ENCODE data around the gene ADAMTS15.

ADAMTS15 gene, protein sequence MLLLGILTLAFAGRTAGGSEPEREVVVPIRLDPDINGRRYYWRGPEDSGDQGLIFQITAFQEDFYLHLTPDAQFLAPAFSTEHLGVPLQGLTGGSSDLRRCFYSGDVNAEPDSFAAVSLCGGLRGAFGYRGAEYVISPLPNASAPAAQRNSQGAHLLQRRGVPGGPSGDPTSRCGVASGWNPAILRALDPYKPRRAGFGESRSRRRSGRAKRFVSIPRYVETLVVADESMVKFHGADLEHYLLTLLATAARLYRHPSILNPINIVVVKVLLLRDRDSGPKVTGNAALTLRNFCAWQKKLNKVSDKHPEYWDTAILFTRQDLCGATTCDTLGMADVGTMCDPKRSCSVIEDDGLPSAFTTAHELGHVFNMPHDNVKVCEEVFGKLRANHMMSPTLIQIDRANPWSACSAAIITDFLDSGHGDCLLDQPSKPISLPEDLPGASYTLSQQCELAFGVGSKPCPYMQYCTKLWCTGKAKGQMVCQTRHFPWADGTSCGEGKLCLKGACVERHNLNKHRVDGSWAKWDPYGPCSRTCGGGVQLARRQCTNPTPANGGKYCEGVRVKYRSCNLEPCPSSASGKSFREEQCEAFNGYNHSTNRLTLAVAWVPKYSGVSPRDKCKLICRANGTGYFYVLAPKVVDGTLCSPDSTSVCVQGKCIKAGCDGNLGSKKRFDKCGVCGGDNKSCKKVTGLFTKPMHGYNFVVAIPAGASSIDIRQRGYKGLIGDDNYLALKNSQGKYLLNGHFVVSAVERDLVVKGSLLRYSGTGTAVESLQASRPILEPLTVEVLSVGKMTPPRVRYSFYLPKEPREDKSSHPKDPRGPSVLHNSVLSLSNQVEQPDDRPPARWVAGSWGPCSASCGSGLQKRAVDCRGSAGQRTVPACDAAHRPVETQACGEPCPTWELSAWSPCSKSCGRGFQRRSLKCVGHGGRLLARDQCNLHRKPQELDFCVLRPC

GRCh38 chr11:130448416-130449309 is at the start of gene ADAMTS15:
Gene ADAMTS15, plus strand, starts transcription at chr11:130448645. Its CDS starts 329 bp downstream, at chr11:130448974.
- Histone ChIP-seq H3K4me3 (peak within 1 kb of the TSS; percentile 65), H3K4me2 (peak within 1 kb of the TSS; percentile 91), H3K36me3 (no peaks in the 10 kb centered on the region), H3K27me3 (peaks cover 12% of the 10 kb centered on the region; the same call in 1 of the 2 replicates), H3K4me1 (peaks cover 14% of the 10 kb centered on the region), H3K9me3 (no peaks in the 10 kb centered on the region), H4K20me1 (no peaks in the 10 kb centered on the region), H3K9ac (peak within 1 kb of the TSS; percentile 16; the same call in 1 of the 2 replicates), H3K27ac (no peak within 1 kb of the TSS)
- no peak for TF ChIP-seq Cebpa-rat (IDR thresholded peaks at IDR 0.05)

- Histone ChIP-seq H3K9ac (no peak overlapping the region), H3K27me3 (peaks cover 15% of the 10 kb centered on the region)
- no peak for TF ChIP-seq Cebpa-rat (IDR thresholded peaks at IDR 0.05)
Observed at GRCh38 chr11:130399196-130399595, 49.2 kb upstream of the ADAMTS15 start.

DNA sequence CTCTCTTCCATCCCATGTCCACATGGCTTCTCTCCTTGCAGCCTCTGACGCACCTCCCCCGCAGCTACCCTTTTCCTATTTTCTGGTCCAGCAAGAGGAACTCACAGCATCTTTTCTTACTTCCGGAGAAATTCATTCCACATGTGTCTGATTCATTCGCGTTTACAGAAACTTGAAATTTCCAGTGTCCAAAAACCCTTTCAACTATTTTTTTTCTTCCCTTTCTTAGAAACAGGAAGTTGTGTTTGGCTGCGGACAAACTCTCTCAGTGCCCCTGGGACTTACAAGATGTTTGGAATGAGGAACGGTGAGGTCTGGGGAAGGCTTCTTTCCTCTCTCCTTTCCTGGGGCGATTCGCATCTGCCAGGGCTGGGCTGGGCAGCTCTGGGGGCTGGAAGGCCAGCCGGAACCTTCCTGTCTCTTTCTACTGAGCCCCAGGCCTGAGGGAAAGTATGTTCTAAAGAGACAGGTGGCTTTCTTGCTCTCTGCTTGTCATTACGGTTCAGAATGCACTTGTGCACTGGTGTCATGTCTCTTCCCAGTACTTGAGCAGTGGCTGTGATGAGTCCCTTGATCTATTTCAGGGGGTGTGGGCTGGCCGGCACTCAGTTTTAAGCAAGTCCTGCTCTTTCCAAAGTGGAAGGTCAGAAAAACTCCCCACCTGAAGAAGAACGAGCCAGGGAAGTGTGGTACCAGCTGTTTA is 47.5 kb upstream of the ADAMTS15 start:
- H3K4me3 ChIP-seq, result no peak overlapping the region
- H3K27ac ChIP-seq, result no peak overlapping the region
- H3K9me3 ChIP-seq, result no peaks in the 10 kb centered on the region
- H3K36me3 ChIP-seq, result no peaks in the 10 kb centered on the region
- H4K20me1 ChIP-seq, result peaks cover 10% of the 10 kb centered on the region; the same call in 1 of the 2 replicates
- H3K4me1 ChIP-seq, result peaks cover 23% of the 10 kb centered on the region
- H3K4me2 ChIP-seq, result peak overlapping the region; percentile 76
- no peak for TF ChIP-seq Cebpa-rat (IDR thresholded peaks at IDR 0.05)
- no peak overlapping the region for H3K9ac ChIP-seq
- peaks cover 11% of the 10 kb centered on the region for H3K27me3 ChIP-seq

More at GRCh38 chr11:130399196-130399595, 49.2 kb upstream of the ADAMTS15 start:
- no peak overlapping the region for H3K4me2 ChIP-seq
- H4K20me1 ChIP-seq, result peaks cover 10% of the 10 kb centered on the region; the same call in 1 of the 2 replicates
- no peaks in the 10 kb centered on the region for H3K36me3 ChIP-seq
- no peaks in the 10 kb centered on the region for H3K9me3 ChIP-seq
- H3K4me3 ChIP-seq, result no peak overlapping the region
- H3K4me1 ChIP-seq, result peaks cover 23% of the 10 kb centered on the region
- no peak overlapping the region for H3K27ac ChIP-seq

- H3K4me2 ChIP-seq, result no peak overlapping the region
- no peak for TF ChIP-seq Cebpa-rat (IDR thresholded peaks at IDR 0.05)
- no peak overlapping the region for H3K27ac ChIP-seq
- H3K27me3 ChIP-seq, result peaks cover 11% of the 10 kb centered on the region
- no peaks in the 10 kb centered on the region for H3K9me3 ChIP-seq
- peaks cover 23% of the 10 kb centered on the region for H3K4me1 ChIP-seq
- no peaks in the 10 kb centered on the region for H3K36me3 ChIP-seq
- H3K9ac ChIP-seq, result no peak overlapping the region
- H3K4me3 ChIP-seq, result no peak overlapping the region
- peaks cover 10% of the 10 kb centered on the region; the same call in 1 of the 2 replicates for H4K20me1 ChIP-seq
Observed at GRCh38 chr11:130402570-130402969, 45.9 kb upstream of the ADAMTS15 start.

DNA sequence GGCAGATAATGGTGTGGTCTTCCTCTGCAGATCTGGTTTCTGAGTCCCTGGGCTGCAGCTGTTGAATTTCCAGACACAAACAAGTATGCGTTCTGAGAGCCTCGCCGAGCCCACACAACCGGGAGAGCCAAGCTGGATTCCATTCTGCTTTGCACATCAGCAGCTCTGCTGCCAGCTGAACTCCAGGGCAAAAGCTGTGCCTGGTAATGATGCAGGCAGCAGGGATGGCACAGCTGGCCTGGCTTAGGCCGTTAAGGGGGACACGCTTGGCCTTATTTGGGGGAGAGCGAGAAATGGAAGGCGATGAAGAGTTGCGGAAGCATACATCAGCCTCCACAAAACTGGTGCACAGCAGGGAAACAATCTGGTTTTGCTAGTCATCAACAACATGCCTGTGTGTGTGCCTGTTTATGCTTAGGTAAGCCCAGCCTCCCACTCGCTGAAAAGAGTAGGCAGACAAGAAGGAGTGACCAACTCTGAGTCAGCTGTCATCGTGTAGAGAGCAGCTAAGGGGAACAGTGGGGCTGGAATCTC is 45.1 kb upstream of the ADAMTS15 start:
- no peak for TF ChIP-seq Cebpa-rat (IDR thresholded peaks at IDR 0.05)
- Histone ChIP-seq H3K4me2 (no peak overlapping the region), H3K9me3 (no peaks in the 10 kb centered on the region), H3K4me3 (no peak overlapping the region), H3K36me3 (no peaks in the 10 kb centered on the region), H3K27me3 (peaks cover 11% of the 10 kb centered on the region; the same call in 1 of the 2 replicates), H3K27ac (no peak overlapping the region), H3K9ac (no peak overlapping the region), H3K4me1 (peaks cover 23% of the 10 kb centered on the region), H4K20me1 (peaks cover 10% of the 10 kb centered on the region; the same call in 1 of the 2 replicates)

- TF ChIP-seq Cebpa-rat (IDR thresholded peaks at IDR 0.05), result no peak
- Histone ChIP-seq H3K36me3 (no peaks in the 10 kb centered on the region), H3K9me3 (no peaks in the 10 kb centered on the region), H3K4me2 (no peak overlapping the region), H3K27me3 (peaks cover 11% of the 10 kb centered on the region; the same call in 1 of the 2 replicates), H4K20me1 (peaks cover 10% of the 10 kb centered on the region; the same call in 1 of the 2 replicates), H3K4me1 (peaks cover 23% of the 10 kb centered on the region), H3K4me3 (no peak overlapping the region), H3K27ac (no peak overlapping the region), H3K9ac (no peak overlapping the region)
Observed at GRCh38 chr11:130403967-130404366, 44.5 kb upstream of the ADAMTS15 start.

- H3K4me2 ChIP-seq, result no peak overlapping the region
Observed at GRCh38 chr11:130404727-130405126, 43.7 kb upstream of the ADAMTS15 start.

DNA sequence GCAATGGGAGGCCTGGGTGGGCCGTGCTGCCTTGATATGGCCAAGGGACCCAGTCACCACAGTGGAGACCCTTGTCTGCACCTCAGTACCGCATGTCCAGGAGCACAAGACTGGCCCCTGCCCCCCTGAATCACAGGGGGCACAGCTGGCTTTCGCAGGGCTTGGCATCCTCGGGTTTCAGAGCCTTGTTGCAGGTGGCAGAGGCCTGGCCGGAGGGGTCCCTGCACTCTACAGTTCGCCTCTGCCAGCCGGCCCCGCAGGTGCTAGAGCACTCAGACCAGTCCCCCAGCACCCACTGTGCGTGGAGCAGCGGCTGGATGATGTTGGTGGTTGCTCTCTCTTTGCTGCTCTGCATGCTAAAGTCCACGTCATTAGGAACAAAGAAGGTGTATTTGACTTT is 43.0 kb upstream of the ADAMTS15 start:
- no peaks in the 10 kb centered on the region for H3K36me3 ChIP-seq
- no peak for TF ChIP-seq Cebpa-rat (IDR thresholded peaks at IDR 0.05)
- H3K27me3 ChIP-seq, result 0 out of 2 replicates have a peak, but pooled peaks cover under 1% of the 10 kb centered on the region
- H3K4me1 ChIP-seq, result peaks cover 19% of the 10 kb centered on the region
- H3K4me3 ChIP-seq, result no peak overlapping the region
- H3K4me2 ChIP-seq, result no peak overlapping the region
- H3K27ac ChIP-seq, result no peak overlapping the region
- H3K9me3 ChIP-seq, result no peaks in the 10 kb centered on the region
- no peak overlapping the region for H3K9ac ChIP-seq
- peaks cover 4% of the 10 kb centered on the region; the same call in 1 of the 2 replicates for H4K20me1 ChIP-seq

More at GRCh38 chr11:130404727-130405126, 43.7 kb upstream of the ADAMTS15 start:
- Histone ChIP-seq H3K9me3 (no peaks in the 10 kb centered on the region), H3K27ac (no peak overlapping the region), H3K36me3 (no peaks in the 10 kb centered on the region), H3K4me3 (no peak overlapping the region), H4K20me1 (peaks cover 10% of the 10 kb centered on the region; the same call in 1 of the 2 replicates), H3K27me3 (peaks cover 7% of the 10 kb centered on the region; the same call in 1 of the 2 replicates), H3K9ac (no peak overlapping the region), H3K4me1 (peaks cover 23% of the 10 kb centered on the region)
- no peak for TF ChIP-seq Cebpa-rat (IDR thresholded peaks at IDR 0.05)
